Left kidney (tissue), 2 donors: ENCODE data around the gene EPM2A. TPM values are rescaled to one million over a fixed set of nuclear protein-coding genes. Genes with fewer than 3 reads are reported as not detected.

ENCODE experiments used
- DNase-seq: peaks from one replicate; pipeline ENCODE4 v3.0.0-alpha.2; 2013
- polyA plus RNA-seq: library from polyadenylated mRNA; unstranded; fragments of 120-200 nt; gene quantifications from one replicate; pipeline ENCODE4 v1.2.1, GENCODE V29; 2013; ENCODE audit not compliant: insufficient read length

Gene EPM2A
- polyA plus RNA-seq, 1 donor, result 16.6 TPM

DNA sequence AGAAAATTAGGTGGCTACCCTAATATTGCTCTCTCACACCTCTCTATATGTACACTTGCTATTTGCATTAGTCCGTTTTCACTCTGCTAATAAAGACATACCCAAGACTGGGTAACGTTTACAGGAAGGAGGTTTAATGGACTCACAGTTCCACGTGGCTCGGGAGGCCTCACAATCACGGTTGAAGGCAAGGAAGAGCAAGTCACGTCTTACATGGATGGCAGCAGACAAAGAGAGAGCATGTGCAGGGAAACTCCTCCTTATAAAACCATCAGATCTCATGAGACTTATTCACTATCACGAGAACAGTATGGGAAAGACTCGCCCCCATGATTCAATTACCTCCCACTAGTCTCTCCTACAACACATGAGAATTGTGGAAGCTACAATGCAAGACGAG is 53.4 kb downstream of the EPM2A start:
- no peak for DNase-seq

DNA sequence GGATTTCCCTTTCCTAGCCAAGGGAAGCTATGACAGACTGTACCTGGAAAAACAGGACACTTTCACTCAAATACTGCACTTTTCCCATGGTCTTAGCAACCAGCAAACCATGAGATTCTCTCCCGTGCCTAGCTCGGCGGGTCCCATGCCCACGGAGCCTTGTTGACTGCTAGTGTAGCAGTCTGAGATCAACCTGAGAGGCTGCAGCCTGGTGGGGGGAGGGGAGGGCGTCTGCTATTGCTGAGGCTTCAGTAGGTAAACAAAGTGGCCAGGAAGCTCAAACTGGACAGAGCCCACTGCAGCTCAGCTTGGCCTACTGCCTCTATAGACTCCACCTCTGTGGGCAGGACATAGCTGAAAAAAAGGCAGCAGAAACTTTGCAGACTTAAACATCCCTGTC is 61.8 kb downstream of the EPM2A start:
- no peak for DNase-seq

DNA sequence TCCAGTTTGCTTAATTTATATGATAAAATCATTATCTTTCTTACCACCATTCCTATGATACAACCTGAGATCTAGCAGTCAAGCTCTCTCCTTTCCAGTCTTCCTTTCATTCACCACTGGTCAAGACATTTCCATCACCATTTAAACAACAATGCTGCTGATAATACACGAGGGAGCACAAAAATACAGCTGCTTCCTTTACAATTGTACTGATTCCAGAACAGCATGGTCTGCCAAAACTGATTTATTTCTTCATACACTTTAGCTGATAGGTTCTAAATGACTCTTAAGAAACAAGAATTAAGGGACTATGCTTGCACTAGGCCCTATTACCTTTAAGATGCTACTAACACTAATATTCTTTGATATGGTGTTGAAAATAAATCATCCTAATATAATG is 65.0 kb downstream of the EPM2A start:
- no peak for DNase-seq

DNA sequence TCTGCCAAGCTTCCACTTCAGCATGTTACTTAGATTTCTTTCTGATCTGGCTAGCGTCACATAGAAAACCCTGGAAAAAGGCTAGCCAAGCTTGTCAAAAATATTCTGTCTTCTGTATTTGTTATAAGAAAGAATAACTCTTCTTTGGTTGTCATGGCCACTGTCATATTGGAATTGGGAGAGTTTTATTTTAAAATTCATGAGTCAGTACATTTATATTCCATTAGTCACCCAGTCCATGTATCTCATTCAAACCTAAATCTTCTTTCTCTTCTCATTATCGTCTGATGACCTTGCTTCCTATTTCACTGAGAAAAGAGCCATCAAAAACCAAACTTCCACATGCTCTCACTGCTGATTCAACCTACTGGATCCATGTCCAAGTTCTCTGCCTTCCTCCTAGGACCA is 65.7 kb downstream of the EPM2A start:
- no peak for DNase-seq

DNA sequence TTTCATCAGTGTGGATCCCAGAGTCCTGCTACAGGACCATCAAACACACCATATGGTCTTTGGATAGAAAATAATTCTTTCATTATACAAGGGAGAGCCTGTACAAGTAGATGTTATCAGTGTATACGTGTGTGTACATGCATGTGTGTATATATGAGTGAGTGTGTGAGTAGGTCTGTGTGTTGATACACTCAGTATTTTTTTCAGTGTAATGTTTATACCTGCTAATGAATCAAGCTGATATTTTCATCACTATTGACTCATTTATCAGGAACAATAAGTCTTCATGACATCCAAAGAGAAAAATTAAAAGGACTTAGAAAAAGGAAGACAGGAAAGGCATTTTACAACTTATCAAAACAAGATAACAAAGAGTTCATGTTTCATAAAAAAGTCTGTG is 66.5 kb downstream of the EPM2A start:
- no peak for DNase-seq

DNA sequence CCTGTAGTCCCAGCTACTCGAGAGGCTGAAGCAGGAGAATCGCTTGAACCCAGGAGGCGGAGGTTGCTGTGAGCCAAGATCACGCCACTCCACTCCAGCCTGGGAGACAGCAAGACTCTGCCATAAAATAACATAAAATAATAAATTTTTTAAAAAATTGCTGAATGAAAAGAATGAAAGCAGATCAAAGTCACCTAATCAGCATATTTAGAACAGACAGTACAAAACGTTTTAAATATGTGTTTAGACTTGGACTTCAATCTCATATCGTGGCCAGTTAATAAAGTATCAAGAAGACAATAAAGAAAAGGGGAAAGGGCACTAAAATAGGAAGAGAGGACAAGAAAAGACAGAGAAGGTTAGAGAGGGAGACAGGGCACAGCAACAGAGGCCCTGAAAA is 74.6 kb downstream of the EPM2A start:
- no peak for DNase-seq

DNA sequence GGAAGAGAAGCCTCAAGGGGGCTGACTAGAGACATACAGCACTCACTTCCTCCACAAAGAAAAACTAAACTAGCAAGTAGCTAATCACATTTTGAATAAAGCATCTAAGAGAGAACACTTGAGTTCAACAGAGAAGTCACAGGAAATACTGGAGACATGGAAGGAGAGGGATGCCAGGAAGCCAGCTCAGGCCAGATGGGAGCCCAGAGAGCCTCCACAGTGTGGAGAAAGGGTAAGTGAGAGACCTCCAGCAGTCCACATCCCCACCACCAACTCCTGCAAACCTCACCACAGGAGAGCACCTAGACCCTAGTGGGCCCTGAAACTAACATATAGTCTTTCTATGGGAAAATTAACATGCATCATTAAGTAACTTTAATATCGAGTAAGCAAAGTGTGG is 79.2 kb downstream of the EPM2A start:
- no peak for DNase-seq

DNA sequence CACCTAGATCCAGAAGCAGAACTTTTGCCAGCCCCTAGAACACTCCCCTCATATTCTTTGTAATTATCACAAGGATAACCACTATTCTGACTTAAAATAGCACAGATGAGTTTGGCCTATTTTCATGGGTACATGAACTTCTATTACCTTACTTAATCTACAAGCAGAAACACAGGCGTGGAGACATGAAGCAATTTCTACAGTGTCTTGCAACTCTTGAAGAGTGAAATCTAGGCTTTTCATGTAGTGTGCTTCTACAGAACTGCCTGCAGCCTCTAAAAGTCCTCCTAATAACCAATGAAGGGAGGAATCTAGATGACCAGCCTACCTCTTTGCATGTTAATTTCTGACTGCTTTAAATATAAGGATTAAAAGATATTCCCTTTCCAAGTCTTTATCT is 82.7 kb downstream of the EPM2A start:
- DNase-seq, result no peak

DNA sequence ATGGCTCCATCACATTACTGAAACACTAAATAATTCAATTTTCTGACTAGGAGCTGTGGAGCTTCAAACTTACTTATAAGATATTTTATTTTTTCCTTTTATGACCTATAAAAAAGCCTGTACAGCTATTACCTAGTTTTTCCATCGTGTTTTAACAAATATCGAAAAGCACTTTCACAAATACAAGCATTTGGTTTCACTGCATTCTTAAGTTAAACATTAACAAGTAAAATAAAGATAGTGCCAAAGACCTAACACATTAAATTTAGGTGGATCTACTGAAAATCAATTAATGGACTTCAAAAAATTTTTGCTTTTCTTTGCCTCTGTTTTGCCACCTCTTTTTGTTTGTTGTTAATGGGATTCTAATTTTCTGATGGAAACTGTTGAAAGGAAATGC is 83.3 kb downstream of the EPM2A start:
- DNase-seq, result no peak

DNA sequence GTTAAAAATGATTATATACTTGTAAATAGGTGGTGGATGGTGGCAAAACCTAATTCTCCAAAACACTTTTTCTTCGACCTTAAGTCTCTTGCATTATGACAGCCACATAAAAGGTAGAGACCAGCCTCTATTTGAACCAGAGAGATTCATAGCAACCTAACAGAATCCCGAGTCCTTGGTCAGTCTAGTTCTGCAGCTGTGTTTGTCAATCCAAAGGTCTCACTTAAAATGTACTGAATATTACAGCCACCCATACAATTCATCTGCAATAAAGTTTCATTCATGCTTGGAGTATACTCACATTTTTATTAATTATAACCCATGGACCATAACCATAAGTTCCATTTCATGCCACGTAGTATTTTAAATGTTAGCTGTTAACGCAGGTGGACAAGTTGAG is 87.2 kb downstream of the EPM2A start:
- DNase-seq, result no peak

DNA sequence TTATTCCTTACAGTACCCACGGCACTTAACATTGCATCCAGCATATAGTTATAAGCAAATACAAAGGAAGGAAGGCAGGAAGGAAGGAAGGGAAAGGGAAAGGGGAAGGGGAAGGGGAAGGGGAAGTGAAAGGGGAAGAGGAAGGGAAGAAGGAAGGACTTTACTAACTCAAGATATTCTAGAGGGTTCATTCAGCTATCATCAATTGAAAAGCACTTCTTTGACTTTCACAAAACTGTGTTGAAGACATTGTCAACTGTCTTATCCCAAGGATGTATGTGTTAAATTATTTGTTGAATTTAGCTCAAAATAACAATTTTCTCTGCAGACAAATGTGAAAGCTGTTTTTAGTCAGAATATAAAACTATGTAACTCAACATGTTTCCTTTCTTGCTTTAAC is 87.7 kb downstream of the EPM2A start:
- DNase-seq, result no peak

DNA sequence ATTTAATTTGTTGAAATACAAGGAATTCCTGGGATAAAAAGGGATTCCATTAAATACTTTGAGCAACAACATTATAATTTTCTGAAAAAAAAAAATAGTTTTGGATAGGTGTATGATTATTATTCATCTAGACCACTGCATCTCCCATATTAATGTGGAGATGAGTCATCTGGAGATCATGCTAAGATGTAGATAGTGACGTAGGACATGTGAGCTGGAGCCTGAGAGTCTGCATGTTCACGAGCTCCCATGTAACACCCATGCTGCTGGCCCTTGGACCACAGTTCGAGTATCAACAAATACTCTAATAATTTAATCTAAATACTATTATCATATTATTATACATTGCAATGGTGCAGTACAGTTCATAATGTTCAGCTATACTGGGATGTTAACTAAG is 91.6 kb downstream of the EPM2A start:
- DNase-seq, result no peak

DNA sequence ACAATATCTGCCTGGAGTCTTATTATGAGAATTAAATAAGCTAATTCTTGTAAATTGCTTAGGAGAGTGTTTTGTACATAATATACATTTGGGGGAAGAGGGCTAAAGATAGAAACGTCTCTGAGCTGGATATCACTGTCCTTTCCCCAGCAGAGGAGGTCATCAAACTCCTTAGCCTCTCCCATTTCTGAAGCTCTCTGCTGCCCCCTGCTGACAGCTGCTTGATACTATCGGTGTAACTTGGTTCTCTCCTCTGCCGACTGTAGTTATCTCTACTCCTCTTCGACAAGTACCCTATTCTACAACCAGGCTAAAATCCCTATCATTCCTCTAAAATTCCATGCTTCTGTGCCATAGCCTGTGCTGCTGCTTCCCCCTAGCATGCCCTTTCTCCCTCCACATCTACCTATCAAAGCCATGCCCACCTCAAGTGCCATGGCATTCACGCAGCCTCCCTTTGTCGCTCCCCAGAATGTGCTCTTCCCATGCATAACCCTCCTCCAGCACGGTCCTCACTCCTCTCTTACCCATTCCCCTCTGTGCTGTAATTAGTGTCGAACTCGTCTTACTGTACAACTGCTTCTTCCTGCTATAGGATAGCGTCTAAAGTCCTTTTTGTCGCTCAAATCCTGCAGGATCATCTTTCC is 101.2 kb downstream of the EPM2A start:
- DNase-seq, result peak; percentile 86

DNA sequence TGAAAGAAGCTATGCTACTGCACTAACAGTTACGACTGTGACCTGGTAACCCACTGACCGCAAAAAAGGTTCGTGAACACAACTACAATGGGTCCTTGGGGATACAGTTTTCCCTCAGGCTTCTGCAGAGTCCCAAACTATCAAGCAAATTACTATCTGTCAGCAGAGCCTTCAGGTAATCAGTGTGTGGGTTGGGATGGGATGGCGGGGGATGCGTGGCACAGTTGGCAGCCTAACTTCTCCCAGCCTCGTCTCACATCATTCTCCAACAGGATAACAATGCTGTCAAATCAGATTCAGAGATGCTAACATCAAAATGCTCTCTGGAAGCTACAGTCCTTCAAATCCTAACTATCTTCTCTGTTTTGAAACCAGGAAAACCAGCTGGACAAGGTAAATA is 102.3 kb downstream of the EPM2A start:
- no peak for DNase-seq

DNA sequence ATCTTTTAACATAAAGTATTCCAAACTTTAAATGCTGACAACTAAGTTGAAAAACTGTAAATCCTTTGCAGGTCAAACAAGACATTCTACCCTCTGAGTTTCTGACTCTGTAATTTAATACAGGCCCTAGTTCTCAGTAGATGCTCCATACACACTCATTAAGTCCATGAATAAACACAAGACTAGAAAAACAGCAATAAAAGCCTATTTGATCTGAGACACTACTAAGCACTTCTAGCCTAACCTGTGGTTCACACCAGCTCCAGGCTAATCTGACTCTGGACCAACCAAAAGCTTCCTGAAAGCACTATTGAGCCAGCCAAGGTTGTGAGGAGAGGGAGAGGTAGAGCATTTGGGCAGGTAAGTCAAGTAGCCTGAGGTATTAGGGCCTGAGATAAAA is 103.9 kb downstream of the EPM2A start:
- peak; percentile 14 for DNase-seq

DNA sequence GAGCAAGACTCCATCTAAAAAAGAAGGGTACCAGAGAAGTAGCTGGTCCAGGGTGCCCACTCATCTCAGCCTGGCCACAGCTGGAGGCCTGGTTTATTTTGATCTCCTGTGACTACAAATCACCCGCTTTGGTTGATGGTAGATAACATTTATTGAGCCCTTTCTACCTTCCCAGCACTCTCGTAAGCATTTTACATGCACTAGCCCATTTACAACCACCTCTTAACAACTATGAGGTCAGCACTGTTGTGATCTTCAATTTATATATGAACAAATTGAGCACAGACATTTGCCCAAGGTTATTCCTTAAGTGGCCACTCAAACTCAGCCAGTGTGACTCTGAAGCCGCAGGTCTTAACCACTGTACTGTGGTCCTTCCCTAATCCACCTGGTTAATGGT is 104.7 kb downstream of the EPM2A start:
- no peak for DNase-seq

DNA sequence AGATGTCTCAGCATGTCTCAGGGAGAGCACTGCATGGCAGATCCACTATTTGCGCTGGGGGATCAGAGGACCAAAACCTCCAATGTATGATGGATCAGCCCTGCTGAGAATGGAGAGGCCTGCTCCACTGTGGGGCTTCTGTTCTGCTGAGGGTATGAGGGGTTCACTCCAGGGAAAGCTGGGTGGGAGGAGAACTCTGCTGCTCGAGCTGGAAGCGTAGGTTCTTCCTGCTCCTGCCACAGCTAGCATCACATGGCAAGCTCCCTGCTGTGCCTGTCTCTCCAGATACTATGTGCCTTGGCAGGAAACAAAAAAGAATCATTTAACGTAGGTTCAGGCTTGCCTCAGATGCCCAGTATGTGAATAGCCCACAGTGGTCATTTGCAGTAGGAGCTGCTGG is 105.8 kb downstream of the EPM2A start:
- DNase-seq, result no peak

DNA sequence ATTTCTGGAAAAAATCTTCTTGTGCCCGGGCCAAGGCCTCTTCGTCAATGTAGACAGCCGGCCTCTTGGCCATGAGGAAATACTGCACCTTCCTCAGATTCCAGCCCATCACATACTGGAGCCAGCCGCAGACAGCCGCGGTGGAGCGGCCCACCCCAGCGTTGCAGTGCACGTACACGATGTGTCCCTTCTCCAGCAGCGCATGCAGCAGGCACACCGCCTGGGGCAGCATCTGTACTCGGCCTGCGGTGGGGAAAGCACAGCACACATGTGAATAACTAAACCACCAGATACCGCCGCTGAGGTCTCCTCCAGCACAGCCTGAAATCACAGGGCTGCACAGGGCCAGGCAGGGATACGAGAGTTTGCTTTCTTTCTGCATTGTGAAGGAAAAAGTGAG is 107.9 kb downstream of the EPM2A start:
- no peak for DNase-seq

DNA sequence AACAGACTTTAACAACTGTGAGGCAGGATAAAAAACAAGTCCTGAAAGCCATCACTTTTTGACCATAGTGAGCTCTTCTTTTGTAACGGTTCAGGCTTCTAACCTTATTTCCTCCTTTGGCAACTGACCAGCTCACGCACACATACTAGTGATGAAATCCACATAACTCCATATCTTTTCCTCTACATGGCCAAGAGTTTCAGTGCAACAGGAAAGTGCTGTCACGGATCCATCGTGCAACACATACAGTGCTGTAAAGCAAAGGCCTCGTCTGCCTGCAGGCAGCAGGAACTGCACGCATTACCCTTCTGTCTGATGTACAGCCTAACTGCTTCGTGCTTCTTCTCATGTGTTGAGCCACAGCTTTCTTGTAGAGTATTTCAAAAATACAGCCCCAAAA is 108.5 kb downstream of the EPM2A start:
- no peak for DNase-seq

DNA sequence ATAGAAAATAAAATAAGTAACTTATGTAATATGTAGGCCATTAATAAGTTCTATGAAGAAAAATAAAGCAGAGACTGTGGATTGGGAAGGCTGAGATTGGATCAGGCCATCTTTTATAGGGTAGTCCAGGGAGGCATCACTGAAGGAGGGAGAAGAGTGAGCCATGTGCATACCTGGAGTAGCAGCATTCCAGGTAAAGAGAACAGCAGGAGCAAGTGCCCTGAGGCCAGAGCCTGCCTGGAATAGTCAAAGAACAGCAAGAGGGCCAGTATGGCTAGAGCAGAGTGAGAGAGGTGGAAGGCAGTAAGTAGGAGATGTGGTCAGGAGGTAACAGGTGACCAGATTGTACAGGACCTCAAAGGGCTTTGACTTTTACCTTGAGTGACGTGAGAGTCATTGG is 112.1 kb downstream of the EPM2A start:
- DNase-seq, result no peak

DNA sequence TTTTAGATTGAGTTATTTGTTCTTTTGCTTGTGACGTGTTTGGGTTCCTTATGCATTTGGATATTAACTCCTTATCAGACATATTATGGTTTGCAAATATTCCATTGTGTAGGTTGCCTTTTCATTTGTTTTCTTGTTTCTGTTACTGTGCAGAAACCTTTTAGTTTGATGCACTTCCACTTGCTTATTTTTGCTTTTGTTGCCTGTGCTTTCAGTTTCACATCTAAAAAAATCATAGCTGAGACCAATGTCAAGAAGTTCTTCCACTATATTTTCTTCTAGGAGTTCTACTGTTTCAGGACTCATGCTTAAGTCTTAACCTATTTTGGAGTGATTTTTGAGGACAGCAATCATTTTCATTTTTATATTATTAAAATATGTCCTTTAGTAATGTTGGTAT is 113.5 kb downstream of the EPM2A start:
- DNase-seq, result no peak

DNA sequence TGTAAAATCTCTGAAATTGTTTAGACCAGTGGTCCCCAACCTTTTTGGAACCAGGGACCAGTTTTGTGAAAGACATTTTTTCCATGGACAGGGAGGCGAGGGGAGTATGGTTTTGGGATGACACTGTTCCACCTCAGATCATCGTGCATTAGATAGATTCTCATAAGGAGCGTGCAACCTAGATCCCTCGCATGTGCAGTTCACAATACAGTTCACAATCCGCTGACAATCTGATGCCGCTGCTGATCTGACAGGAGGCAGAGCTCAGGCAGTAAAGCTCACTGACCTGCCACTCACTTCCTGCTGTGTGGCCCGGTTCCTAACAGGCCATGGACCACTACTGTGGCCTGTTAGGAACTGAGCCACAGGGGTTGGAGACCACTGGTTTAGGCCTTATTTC is 115.2 kb downstream of the EPM2A start:
- DNase-seq, result no peak

DNA sequence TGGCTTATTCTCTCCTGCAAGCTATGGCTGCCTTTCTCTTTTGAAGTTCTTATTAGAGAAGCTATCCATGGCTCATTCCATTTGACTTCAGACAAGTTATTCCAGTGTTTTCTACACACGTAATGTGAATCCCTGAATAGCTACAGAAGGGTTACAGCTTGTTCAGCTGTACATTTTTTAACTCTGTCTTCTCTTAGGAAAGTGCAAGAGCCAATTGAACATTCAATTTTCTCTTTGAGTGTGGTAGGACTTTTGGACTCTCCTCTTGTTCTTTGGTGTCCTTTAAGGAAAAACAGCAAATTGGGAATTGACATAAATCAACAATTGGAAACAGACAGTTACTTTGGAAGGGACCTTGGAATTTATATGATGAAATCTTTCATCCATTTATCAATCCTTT is 125.8 kb downstream of the EPM2A start:
- no peak for DNase-seq

DNA sequence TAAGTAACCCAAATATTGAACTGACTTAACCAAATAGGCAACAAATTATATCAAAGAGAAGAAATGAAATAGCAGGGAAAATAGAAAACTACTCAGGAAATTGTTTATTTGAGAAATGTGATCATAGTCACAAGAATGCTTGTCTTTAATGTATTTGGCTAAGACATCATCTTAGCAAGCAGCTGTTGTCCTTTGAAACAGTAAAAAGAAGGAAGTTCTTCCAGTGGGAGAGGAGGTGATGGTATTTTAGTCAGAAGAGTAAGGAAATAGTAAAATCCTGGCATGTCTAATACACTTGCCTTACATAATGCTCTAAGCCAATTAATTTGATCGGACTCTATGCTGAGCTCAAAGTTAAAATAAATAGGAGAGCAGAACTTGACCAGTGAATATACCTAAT is 126.5 kb downstream of the EPM2A start:
- DNase-seq, result no peak

DNA sequence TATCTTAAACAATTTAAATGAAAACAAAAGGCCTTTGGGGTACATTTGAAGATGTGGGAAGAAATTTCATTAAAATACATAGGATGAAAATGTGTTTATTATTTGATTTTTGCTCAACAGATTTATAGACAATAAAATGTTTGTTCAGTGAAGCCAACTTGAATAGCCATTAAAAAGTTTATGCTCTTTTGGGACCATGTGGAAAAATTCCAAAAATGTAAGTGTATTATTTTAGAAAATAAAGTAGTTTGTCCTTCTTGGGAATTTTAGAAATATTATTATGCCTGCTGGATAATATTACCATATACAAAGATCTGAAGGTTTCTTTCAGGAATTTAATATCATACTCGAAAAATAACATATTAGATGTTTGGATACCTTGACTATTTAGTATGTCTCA is 131.3 kb downstream of the EPM2A start:
- no peak for DNase-seq
